ENCODE results near the gene PPA1. TPM values are rescaled to one million over a fixed set of nuclear protein-coding genes. Genes with fewer than 3 reads are reported as not detected.

PPA1 gene
- total RNA-seq, 1 experiment from 2014 or later: 351 TPM

DNA sequence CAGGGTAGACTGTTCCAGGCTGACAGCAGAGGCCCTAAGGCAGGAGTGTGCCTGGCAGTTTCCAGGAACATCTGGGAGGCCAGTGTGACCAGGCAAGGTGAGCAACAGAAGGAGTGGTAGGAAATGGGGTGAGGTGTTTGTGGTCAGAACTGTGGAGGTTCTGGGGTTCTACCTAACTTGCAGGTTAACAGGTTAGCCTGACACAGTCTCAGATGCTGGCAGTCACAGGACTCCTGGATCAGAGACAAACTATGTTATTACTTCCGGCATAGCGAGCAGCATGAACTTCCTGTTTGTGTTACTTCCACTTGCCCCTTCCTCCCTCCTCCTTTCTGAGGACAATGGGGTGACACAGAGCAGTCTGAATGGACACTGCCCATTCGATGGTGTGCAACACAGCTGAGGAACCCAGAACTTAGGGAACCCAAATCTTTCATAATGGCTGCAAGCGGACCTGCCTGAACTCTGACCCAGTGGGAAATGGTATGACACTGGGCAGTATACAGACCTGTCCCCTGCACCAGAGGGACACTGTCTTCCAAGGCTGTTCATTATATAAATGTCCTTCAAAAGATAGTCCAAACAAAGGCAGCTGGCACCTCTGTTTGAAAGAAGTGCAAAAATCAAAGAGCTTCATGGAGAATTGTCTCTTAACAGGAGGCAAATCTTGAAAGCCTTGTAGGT, 59.0 kb downstream of the PPA1 start:
- intact Hi-C loops (cut with micrococcal nuclease; ENCODE audit: unreplicated experiment): no loop called here
- Histone ChIP-seq H3K27me3 (replicated peaks; ENCODE audit: insufficient read depth, low read depth, low read length, poor library complexity) (no peaks in the 10 kb centered on the region), H3K4me1 (ENCODE audit: insufficient read depth, low read length, poor library complexity, severe bottlenecking) (peaks cover 3% of the 10 kb centered on the region), H3K9me3 (ENCODE audit: low read depth, low read length, poor library complexity, severe bottlenecking) (no peaks in the 10 kb centered on the region), H3K4me3 (ENCODE audit: low read depth, low read length, poor library complexity, severe bottlenecking) (no peak overlapping the region), H3K36me3 (ENCODE audit: insufficient read depth, low read length, poor library complexity, severe bottlenecking) (no peaks in the 10 kb centered on the region), H3K27ac (ENCODE audit: low read depth, low read length, poor library complexity, severe bottlenecking) (no peak overlapping the region)
- DNase-seq (ENCODE audit: low spot score): peak; percentile 22
- CTCF ChIA-PET: no interaction called here
- no TSS peak for BruUV-seq (replicated peaks)
- TF ChIP-seq, protein P1, sequence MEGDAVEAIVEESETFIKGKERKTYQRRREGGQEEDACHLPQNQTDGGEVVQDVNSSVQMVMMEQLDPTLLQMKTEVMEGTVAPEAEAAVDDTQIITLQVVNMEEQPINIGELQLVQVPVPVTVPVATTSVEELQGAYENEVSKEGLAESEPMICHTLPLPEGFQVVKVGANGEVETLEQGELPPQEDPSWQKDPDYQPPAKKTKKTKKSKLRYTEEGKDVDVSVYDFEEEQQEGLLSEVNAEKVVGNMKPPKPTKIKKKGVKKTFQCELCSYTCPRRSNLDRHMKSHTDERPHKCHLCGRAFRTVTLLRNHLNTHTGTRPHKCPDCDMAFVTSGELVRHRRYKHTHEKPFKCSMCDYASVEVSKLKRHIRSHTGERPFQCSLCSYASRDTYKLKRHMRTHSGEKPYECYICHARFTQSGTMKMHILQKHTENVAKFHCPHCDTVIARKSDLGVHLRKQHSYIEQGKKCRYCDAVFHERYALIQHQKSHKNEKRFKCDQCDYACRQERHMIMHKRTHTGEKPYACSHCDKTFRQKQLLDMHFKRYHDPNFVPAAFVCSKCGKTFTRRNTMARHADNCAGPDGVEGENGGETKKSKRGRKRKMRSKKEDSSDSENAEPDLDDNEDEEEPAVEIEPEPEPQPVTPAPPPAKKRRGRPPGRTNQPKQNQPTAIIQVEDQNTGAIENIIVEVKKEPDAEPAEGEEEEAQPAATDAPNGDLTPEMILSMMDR (conservative IDR thresholded peaks at IDR 0.05; ENCODE audit: low read depth, low read length): no peak
- TF ChIP-seq EZH2 (IDR thresholded peaks at IDR 0.05; ENCODE audit: borderline replicate concordance, low read depth, low read length, poor library complexity, severe bottlenecking): no peak
- POLR2A ChIA-PET (ENCODE audit: low non-redundant PET): no interaction called here

DNA sequence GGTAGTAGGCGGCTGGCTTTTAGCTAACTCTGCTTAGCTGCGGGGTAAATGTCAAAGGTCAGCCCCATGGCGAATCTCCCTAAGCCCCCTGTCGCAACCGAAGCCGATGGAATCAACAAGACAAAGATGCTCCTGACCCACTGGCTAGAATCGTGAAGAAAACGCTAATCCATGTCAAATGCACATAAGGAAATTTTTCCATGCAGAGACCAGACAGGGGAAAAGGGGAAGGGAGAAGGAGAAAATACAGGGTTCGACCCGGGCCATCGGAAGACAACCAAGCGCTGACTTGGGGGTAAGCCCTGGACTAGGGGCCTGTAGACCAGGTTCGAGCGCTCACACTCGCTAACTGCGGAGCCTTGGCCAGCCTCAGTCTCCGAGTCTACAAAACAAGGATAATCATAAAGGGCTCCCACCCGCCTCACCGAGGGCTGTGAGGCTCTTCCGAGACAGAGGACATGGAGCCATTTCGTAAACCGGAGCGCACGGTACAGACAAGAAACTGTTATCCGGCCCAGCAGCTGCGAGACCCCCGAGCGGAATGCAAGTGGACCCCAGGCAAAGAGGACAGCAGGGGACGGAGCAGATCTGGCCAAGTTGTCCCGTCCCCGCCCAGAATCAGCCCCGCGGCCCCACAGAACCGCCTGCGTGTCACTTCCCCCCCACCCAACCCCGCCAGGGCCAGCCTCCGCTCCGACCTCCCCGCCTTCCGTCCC, 63.4 kb downstream of the PPA1 start:
- POLR2A ChIA-PET (ENCODE audit: low non-redundant PET): interaction anchor here (0.6 to 1.0 kb wide), 2 partner anchors 117 to 160 kb away, joined by 3 to 5 read pairs; partner anchors contain the start of gene MACROH2A2
- Histone ChIP-seq H3K4me3 (ENCODE audit: low read depth, low read length, poor library complexity, severe bottlenecking) (peak overlapping the region; percentile 94), H3K4me1 (ENCODE audit: insufficient read depth, low read length, poor library complexity, severe bottlenecking) (peaks cover 13% of the 10 kb centered on the region), H3K36me3 (ENCODE audit: insufficient read depth, low read length, poor library complexity, severe bottlenecking) (peaks cover 15% of the 10 kb centered on the region), H3K27me3 (replicated peaks; ENCODE audit: insufficient read depth, low read depth, low read length, poor library complexity) (no peaks in the 10 kb centered on the region), H3K27ac (ENCODE audit: low read depth, low read length, poor library complexity, severe bottlenecking) (peak overlapping the region; percentile 93), H3K9me3 (ENCODE audit: low read depth, low read length, poor library complexity, severe bottlenecking) (no peaks in the 10 kb centered on the region)
- peak; percentile 20 for DNase-seq (ENCODE audit: low spot score)
- no TSS peak for BruUV-seq (replicated peaks)
- CTCF ChIA-PET: interaction anchor here (0.7 to 1.3 kb wide), 2 partner anchors 23 to 1527 kb away, joined by 7 to 14 read pairs; partner anchors contain the start of gene TYSND1
- TF ChIP-seq, protein P1 (conservative IDR thresholded peaks at IDR 0.05; ENCODE audit: low read depth, low read length): no peak
- TF ChIP-seq EZH2 (IDR thresholded peaks at IDR 0.05; ENCODE audit: borderline replicate concordance, low read depth, low read length, poor library complexity, severe bottlenecking): no peak
- intact Hi-C loops (cut with micrococcal nuclease; ENCODE audit: unreplicated experiment): no loop called here

DNA sequence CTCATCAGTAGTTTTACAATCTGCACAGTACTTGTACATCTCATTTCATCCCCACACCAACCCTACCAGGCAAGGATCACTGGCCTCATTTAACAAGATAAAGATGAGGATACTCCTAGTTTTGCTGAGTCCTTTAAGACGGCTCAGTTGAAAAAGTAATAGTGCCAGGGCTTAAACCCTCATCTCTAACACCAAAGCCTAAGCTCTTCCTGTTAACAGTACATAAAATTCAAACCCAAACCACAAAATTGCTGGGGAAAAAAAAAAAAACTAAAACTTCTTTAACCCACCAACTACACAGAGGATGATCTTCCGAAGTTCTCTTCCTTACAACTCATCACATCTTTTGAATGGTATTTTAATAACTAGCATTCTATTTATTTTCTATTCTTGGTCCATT, 64.2 kb downstream of the PPA1 start:
- TF ChIP-seq, protein P1 (conservative IDR thresholded peaks at IDR 0.05; ENCODE audit: low read depth, low read length): no peak
- no peak for TF ChIP-seq EZH2 (IDR thresholded peaks at IDR 0.05; ENCODE audit: borderline replicate concordance, low read depth, low read length, poor library complexity, severe bottlenecking)
- Histone ChIP-seq H3K9me3 (ENCODE audit: low read depth, low read length, poor library complexity, severe bottlenecking) (no peaks in the 10 kb centered on the region), H3K4me3 (ENCODE audit: low read depth, low read length, poor library complexity, severe bottlenecking) (peak overlapping the region; percentile 94), H3K4me1 (ENCODE audit: insufficient read depth, low read length, poor library complexity, severe bottlenecking) (peaks cover 13% of the 10 kb centered on the region), H3K27me3 (replicated peaks; ENCODE audit: insufficient read depth, low read depth, low read length, poor library complexity) (no peaks in the 10 kb centered on the region), H3K36me3 (ENCODE audit: insufficient read depth, low read length, poor library complexity, severe bottlenecking) (peaks cover 15% of the 10 kb centered on the region), H3K27ac (ENCODE audit: low read depth, low read length, poor library complexity, severe bottlenecking) (peak overlapping the region; percentile 93)
- no peak for DNase-seq (ENCODE audit: low spot score)
- no TSS peak for BruUV-seq (replicated peaks)
- intact Hi-C loops (cut with micrococcal nuclease; ENCODE audit: unreplicated experiment): no loop called here
- ChIA-PET POLR2A (ENCODE audit: low non-redundant PET) (no interaction called here), CTCF (no interaction called here)

Measured in A673 (cell line).